ENCODE measurements around the gene SDF4.

The SDF4 gene

DNA sequence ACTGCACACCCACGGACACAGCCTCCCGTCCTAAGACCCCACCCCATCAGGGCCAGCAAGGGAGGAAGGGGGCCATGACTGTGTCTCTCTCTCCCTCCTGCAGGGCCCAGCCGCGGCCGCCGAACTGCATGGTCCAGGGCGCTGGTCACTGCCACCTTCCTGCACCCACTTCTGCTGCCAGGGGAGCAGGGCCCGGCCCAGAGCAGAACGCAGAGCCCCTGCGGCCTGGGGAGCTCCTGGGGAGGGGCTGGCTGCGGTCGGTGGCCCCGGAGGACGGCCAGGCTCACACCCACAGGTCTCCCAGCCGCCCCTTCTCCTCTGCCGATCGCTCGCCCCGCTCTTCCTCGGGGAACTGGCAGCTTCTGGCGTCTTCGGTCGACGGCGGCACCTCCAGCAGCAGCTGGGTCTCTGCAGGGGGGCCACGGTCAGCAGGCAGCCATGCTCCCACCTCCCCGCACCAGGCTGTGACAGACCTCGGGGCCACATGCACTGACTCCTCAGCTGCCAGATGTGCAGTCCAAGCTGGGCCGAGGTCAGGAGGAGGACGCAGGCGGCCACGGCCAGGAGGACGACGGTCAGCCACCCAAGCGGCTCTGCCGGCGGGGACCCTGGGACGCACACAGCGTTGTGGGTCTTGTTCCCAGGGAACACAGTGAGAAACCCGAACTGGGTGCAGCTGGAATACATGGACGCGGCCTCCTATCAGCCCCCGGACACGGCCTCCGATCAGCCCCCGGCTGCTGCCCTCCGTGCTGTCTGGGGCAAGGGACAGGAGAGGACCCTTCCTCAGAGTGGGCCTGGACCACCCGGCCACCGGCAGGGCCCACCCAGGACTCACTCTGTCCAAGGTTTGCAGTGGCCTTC is 28.0 kb downstream of the SDF4 start:
- H3K4me3 ChIP-seq (replicated peaks; ENCODE audit: low read depth, low read length): no peak overlapping the region
- no peak for DNase-seq (ENCODE audit: extremely low read depth, low read depth)
- TF ChIP-seq, protein P1, sequence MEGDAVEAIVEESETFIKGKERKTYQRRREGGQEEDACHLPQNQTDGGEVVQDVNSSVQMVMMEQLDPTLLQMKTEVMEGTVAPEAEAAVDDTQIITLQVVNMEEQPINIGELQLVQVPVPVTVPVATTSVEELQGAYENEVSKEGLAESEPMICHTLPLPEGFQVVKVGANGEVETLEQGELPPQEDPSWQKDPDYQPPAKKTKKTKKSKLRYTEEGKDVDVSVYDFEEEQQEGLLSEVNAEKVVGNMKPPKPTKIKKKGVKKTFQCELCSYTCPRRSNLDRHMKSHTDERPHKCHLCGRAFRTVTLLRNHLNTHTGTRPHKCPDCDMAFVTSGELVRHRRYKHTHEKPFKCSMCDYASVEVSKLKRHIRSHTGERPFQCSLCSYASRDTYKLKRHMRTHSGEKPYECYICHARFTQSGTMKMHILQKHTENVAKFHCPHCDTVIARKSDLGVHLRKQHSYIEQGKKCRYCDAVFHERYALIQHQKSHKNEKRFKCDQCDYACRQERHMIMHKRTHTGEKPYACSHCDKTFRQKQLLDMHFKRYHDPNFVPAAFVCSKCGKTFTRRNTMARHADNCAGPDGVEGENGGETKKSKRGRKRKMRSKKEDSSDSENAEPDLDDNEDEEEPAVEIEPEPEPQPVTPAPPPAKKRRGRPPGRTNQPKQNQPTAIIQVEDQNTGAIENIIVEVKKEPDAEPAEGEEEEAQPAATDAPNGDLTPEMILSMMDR (IDR thresholded peaks at IDR 0.05; ENCODE audit: low read depth, low read length, missing control alignments): no peak

DNA sequence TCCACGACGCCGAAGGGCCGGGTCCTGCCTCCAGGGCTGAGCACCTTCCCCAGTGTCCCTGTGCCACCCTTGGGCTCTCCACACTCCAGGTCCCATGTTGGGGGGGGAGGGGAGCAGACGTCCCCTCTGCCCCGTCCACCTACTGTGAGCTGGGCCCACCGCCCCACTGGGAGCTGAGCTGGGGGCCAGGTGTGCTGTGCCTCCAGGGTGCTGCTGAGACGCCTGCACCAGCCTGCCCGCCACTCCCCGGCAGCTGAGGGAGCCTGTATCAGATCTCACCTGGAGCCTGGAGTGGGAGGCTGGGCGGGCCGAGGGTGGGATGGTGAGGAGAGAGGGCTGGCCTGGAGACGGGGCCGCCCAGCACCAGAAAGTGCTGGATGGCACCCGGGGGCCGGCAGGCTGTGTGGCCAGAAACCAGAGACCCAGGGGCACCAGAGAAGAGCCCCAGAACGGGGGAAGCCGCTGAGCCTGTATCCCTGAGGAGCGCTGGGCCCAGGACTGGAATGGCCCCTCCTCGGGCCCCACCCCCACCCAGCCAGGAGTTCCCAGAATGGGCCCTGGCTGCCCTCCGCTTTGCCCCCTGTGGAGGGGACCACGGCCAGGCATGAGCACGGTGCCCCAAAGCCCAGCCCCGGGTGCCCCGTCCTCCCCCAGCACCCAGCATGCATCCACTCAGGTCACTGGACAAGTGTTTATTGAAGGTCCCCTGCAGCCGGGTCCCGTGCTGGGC is 28.8 kb downstream of the SDF4 start:
- no peak for DNase-seq (ENCODE audit: extremely low read depth, low read depth)
- TF ChIP-seq, protein P1 (IDR thresholded peaks at IDR 0.05; ENCODE audit: low read depth, low read length, missing control alignments): no peak
- H3K4me3 ChIP-seq (replicated peaks; ENCODE audit: low read depth, low read length): no peak overlapping the region

DNA sequence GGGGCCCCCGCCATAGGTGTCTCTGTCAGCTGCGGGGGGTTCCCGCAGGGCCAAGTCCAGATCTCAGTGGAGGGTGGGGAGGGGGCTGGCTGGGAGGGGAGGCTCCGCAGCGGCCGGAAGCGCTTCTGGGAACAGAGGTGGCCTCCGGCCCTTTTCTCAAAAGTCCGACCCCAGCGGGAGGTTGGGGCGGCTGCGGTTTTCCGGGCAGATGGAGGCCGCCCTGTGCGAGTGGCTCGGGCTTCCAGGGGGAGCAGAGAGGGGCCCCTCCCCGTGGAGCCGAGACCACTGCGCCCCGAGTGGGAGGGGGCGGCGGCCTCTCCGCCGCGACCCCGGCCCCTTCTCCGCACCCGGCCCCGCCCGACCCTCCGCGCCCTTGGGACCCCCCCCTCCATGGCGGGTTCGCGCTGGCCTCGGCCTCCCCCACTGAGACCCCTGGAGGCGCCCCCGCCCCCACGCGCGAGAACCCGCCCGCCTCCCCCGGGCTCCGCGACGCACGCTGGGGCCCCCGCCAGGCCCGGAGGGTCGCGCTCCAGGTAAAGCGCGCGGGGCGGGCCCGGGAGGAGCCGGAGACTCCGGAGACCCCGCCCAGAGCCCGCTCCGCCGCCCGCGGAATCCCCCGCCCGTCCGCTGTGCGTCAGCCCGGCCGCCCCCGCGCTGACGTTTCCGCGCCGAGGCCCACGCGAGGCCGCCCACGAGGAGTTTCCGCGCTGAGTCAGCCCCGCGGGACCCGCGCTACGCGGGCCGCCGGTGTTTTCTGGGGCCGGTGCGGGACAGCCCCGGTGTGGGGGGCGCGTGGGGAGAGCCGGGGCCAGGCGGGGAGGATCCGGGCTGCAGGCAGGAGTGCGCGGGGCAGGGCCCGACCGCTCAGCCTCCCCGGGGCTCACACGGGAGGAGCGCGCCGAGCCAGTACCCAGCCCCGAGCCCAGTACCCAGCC is 30.7 kb downstream of the SDF4 start:
- TF ChIP-seq, protein P1 (IDR thresholded peaks at IDR 0.05; ENCODE audit: low read depth, low read length, missing control alignments): no peak
- DNase-seq (ENCODE audit: extremely low read depth, low read depth): no peak
- 0 out of 2 replicates have a peak overlapping the region, but pooled peaks have one; percentile 11 for H3K4me3 ChIP-seq (replicated peaks; ENCODE audit: low read depth, low read length)

DNA sequence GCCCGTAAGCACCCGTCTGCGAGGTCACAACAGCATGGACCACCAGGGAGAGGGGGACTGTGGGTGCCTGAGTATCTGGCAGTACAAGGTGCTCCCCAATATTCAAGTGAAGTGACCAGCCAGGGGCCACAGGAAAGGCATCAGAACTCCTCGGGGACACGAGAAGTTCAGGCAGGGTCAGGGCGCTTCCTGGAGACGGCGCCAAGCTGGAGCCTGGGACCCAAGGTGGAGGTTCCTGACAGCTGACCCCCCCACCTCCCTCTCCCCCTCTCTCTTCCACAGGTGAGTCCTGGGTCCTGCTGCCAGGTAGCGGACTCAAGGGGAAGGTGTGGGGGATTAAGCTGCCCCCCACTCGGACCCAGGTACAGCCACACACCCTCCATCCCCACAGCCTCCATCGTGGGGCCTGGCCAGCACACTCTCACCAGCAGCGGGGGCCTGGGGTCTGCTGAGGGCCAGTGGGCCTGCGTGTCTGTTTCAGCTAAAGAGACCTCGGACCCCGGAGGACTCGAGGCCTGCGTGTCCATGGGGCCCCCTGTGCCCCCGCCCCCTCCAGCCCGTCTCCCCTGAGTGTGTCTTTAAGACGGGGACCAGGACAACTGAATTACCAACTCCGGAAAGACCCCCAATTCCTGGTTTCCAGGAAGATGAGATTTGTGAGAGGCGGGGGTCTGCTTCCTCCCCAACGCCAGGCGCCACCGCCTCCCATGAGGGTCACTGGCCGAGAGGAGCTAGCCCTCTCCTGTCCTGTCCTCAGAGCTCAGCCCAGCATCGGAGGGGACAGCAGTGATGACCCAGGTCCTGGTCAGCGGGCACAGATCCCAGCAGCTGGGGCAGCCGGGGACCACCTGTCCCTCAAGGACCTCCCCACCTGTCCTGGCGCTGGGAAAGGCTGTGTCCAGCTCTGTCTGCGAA is 31.6 kb downstream of the SDF4 start:
- H3K4me3 ChIP-seq (replicated peaks; ENCODE audit: low read depth, low read length): no peak overlapping the region
- TF ChIP-seq, protein P1 (IDR thresholded peaks at IDR 0.05; ENCODE audit: low read depth, low read length, missing control alignments): no peak

DNA sequence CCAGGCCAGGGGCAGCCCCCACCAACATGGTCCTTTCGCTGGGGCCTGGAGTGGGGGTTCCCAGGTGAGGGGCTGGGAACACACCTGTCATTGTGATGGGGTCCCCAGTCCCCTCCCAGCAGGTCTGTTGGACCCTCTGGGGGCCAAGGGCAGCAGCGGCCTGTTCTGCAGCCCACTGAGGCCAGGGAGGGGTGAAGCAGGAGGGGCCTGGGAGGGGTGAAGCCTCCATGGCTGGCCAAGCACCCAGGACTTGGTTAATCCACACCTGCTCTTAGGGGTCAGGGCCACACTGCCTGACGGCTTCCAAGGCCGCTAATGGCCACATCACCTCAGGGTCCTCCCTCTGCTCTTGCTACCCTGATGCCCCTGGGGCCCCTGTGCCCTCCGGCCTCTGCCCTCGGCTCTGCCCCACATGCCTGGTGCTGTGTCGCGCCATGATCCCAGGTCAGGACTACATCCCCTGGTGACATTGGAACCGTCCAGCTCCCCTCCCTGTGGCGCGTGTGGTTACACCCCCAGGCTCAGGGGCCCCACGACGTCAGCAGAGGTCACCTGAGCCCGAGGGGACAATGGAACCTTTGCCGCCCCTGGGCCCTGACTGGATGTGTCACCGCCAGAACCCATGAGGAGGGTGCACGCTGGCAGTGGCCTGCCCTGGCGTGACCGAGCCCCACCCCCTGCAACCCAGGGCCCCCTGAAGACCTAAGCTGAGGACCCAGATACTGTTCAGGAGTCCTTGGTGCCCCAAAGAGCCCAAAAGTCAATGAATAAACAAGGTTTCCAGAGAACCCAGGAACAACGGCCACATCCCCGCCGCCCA is 32.5 kb downstream of the SDF4 start:
- no peak for DNase-seq (ENCODE audit: extremely low read depth, low read depth)
- no peak overlapping the region for H3K4me3 ChIP-seq (replicated peaks; ENCODE audit: low read depth, low read length)
- TF ChIP-seq, protein P1 (IDR thresholded peaks at IDR 0.05; ENCODE audit: low read depth, low read length, missing control alignments): no peak

More for the DNA sequence above, 31.6 kb downstream of the SDF4 start:
- no peak for DNase-seq (ENCODE audit: extremely low read depth, low read depth)

Measured in HFF-Myc (cell line).